Hippocampal formation (tissue), 2 donors: ENCODE data around the gene PRDM16.

Source experiments
- DNase-seq, 2 donors: peaks; one replicate each; lab custom pipeline; 2025; lab: John Stamatoyannopoulos, UW

The PRDM16 gene

GRCh38 chr1:3242408-3243260, 173.6 kb downstream of the PRDM16 start:
- no peak for DNase-seq

DNA sequence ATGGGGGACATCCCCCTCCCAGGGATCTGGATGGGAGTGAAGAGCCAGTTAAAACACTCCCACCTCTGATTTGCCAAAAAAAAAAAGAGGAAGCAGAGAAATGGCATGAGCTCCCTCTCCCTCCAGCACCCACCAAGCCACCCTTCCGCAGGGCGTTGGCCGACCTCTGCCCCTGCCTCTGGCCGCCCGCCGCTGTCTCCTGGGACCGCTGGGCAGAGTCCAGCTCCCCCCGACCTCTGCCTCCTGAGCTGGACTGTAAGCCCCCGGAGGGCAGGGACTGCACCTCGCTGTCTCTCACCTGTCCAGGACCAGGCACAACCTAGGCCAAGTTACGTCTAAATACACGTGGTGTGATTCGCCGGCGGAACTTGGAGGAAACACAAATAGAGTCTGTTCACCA, 174.3 kb downstream of the PRDM16 start:
- no peak for DNase-seq

DNA sequence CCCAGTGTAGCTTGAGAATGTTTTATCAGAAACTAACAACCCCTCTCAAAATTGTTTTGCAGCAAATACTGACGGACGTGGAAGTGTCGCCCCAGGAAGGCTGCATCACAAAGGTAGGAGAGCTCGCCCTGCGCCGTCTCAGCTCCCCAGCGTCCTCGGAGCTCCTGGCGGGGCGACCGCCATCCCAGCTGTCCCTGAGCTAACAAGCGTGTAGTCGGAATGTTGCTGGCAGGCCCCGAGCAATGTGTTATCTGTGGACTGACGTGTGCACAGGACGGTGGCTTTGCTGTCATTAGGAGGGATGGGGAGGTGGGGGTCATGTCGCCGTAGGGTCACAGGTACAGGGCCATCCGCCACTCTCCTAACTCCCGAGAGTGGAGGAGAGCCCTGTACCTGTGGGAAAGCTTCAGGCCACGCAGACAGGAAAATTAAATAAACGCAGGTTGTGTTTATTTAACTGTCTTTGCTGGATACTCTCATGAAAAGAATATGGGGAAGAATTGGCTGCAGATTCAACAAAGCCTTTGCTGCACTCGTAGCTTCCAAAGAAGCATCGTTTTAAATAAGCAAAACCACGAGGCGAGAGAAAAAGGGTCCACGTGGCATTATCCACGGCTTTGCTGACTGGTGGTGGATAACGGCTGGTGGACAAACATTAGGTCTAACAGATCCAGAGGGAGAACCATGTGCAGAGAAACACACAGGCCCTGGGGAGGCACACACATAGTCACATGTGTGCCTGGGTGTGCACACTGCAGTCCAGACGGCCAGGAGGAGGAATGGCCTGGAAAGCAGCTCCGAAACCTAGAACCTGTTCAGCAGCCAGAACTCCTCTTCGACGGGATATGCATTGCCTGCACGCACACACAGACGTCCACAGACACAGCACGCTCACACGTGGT, 175.3 kb downstream of the PRDM16 start:
- DNase-seq = no peak

DNA sequence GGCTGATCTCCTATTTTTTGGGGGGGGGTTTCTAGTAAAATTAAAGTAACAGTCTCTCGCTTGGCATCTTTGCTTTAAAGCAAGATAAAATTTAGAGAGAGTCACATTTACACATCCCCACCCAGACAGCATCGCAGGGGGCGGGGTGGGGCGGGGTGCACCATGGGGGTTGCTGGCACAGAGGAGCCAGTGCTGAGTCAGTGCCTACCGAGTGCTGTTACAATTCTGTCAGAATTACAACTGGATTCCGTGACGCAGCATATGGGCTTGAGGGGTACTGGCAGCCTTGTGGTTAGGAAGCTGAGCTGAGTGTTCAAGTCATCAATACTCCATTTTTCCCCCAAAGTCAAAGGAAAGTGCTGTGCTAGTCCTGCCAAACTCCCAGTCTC, 175.9 kb downstream of the PRDM16 start:
- DNase-seq = no peak

GRCh38 chr1:3245344-3245743, 176.3 kb downstream of the PRDM16 start:
- no peak for DNase-seq

GRCh38 chr1:3245768-3246167, 176.8 kb downstream of the PRDM16 start:
- no peak for DNase-seq

GRCh38 chr1:3246251-3246650, 177.2 kb downstream of the PRDM16 start:
- no peak for DNase-seq

DNA sequence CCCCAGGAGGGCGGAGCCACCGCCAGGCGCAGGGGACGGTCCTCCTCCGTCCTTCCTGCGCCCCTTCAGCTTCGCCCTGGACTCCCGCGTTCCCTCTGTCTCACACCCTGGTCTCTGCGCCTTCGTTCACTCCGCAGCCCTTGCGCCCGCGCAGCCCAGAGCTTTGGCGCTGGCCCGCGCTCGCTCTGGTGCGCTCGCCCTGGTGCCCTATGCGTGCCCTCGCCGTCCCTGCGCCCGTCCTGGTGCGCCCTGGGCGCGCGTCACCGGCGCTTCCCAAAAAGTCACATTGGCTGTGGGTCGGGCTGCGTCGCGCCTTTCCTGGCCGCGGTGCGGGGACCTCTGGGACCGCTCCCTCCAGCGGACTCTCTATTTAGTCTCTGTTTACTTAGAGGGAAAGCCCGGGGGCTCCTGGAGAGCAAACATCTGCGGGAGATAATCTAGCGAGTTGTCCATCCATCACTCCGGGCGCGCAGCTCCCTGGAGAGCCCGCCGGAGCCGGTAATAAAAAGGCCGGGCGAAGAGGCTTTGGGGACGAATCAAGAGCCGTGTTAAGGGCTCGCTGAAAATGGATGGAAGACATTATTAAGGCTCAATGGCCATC, 178.6 kb downstream of the PRDM16 start:
- DNase-seq = no peak

GRCh38 chr1:3248155-3249141, 179.4 kb downstream of the PRDM16 start:
- no peak for DNase-seq

- no peak for DNase-seq
Observed at GRCh38 chr1:3249231-3249630, 180.2 kb downstream of the PRDM16 start.

GRCh38 chr1:3249631-3250501, 180.9 kb downstream of the PRDM16 start:
- DNase-seq = no peak

DNA sequence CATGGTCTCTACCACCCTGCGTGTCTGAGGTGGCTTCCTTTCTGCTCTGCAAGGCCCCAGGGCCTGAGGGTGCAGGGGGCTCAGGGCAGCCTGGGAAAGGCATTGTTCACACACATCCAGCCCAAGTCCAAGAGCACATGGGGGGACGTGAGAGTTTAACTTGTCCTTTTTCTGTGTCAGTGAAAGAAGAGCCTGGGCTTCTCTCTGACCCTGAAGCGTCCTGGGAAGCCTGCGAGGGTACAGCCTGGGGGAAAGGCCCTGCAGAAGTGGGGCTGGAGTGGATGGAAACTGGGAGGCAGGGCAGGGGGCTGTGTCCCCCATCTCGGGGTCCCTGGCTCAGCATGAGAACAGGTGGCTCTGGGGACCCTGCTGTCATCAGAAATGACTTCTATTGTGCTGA, 181.6 kb downstream of the PRDM16 start:
- no peak for DNase-seq

DNA sequence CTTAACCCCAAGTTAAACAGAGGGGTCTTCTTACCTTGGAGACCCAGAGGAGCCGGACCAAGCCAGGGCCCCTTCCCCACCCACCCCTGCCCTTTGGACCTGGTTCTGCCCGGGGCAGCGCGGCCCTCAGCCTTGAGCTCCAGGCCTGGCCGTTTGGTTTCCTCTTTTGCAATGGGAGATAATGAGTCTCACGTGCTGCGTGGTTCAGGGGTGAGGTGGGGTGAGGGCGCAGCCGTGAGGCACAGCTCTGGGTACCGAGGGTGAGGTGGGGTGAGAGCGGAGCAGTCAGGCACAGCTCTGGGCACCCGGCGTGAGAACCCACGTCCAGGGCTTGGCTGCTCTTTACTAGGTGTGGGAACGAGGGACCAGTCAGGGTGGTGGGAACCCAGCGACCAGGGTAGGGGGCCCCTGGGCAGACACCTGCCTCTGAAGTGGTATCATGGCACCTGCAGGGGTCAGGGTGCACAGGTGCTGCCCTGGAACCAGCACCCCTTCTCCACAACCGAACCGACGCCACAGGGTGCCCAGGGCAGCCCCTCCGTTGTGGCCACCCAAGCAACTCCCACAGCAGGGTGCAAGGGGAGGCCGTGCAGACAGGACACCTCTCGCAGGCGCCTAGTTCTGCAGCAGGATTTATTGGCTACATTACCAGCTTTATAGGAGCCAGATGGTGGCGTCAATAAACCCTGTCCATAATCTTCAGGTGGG, 182.2 kb downstream of the PRDM16 start:
- no peak for DNase-seq

DNA sequence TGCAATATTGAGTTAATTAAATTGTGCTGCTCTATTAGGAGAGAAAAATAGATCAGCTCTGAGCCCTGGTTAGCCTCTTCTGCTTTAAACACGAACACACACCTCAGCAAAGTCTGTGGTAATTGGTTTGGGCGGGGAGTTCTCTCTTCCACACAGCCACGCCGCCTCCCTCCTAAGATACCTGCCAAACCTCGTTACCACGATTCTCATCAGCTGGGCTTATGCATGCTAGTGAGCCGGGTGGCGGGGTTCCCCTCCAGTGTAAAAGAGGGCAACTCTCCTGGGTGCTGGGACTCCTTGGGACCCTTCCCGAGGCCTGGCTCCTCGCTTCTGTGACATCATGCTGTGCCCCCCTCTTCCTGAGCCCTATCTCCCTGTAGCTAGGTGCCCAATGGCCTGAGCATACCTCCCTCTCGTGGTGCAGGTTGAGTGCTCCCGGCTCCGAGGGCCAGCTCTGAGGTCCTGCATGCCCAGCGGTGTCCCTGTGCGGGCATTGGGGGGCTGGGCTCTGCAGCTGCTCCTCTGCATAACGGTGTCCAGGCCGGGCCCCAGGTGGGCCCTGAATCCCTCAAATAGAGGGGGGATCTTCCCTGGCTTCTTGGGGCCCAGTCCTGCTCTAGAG, 182.9 kb downstream of the PRDM16 start:
- no peak for DNase-seq

DNA sequence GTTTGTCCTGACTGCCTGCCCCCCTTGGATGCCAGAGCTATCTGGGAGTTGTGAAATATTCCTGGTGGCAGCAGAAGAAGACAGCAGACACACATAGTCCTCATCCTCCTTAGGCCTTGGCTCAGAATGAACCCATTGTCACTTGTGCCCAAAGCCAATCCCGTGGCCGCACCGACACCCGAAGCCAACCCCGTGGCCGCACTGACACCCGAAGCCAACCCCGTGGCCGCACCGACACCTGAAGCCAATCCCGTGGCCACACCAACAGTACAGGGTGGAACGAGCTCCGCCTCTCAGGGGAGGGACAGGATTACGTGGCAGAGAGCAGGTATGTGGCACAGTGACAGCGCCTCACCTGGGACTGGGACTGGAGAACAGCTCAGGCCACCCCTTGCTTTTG, 186.7 kb downstream of the PRDM16 start:
- DNase-seq = no peak

DNA sequence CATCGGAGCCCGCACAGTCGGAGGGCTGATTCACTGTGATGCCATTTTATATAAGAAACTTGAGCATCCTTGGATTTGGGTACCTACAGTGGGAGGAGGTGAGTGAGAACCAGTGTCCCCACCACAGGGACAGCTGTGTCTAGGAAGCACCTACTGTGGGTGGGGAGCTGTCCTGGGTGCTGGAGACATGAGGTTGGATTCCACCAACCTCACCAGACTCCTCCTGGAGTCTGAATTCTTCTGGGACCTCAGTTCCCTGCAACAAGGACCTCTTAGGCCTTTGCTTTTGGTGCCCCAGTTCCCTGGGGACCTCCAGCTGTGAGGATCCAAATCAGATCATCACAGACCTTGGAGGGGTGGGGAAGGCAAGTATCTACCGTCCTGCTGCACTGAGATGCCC, 188.8 kb downstream of the PRDM16 start:
- no peak for DNase-seq

- no peak for DNase-seq
Observed at GRCh38 chr1:3258386-3259003, 189.5 kb downstream of the PRDM16 start.

DNA sequence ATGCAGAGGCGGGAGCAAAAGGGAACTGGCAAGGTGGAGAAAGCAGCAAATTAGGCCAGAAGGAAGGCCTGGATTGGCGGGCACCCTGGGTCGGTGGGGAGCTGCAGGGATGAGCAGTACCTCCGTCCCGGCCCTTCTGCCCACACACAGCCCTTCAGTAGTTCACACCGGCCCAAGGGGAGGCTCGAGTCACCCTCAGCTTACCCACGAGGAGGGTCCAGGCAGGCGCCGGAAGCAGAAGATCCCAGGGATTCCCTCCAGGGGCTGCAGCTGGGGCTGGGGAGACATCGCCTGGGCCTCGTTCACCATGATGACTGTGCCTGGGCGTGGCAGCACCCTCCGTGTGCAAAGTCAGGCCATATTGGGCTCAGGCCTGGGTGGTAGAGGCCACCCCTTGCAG, 190.0 kb downstream of the PRDM16 start:
- DNase-seq = no peak
